GM19463 (cell line): ENCODE data around the gene LMX1B.

Source experiments
- ATAC-seq: cut with Tn5 transposase; IDR thresholded peaks from one replicate; pipeline ENCODE4 v1.9.1; 2021; ENCODE audit warnings: mild to moderate bottlenecking, moderate library complexity; ENCODE audit not compliant: unreplicated experiment

The LMX1B gene

DNA sequence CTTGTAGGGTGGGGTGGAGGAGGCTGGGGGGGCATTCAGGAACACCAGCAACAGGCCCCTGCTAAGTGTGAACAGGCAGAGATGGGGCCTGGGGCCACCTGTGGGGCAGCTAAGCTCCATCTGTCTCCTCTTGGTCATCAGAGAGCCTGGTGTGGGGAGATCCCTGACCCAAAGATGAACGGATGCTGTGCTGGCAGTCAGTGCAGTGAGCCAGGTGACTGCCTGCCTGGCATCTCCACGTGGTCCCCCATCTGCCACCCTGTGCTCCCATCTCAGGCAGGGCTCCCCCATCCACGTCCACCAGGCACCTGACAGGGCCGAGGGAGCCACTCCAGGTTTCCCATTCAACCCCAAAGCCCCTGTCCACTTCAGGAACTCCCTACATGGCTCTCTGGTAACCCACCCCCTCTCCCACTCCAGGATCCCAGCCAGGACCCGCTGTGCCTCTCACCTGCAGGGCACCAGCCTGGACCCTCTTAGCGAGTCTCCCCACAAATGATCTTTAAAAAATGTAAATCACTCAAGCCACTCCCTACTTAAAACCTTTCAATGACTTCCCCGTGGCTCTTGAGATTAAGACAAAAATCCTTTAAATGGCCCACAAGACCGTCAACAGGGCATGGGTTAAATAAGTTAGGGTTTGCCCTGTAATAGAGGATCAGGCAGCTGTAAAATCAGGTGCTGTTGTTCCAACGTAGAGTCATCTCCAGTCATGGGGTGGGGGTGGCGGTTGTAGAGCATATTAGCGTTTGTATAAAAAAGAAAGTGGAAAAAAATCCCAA, 60.8 kb downstream of the LMX1B start:
- no peak for ATAC-seq

GRCh38 chr9:126675147-126675467, 61.4 kb downstream of the LMX1B start:
- no peak for ATAC-seq

- ATAC-seq, result no peak
Observed at GRCh38 chr9:126676102-126676684, 62.5 kb downstream of the LMX1B start.

- no peak for ATAC-seq
Observed at GRCh38 chr9:126676685-126677143, 63.0 kb downstream of the LMX1B start.

- ATAC-seq, result no peak
Observed at GRCh38 chr9:126677188-126678084, 63.7 kb downstream of the LMX1B start.

DNA sequence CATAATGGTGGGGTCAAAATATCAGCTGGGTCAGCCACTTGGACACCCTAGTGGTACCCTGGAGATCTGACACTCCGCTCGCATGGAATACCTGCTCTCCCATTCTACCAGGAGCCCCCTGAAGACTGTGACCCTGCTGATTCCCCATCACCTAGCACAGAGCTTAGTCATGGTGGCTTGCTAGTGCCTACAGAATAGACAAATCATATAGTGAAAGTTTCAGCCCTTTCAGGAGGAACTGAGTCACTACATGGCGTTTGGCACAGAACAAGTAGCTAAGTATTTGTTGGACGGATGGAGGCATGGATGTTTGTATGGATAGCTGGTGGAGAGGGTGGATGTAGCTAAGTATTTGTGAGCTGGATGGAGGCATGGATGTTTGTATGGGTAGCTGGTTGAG, 65.3 kb downstream of the LMX1B start:
- ATAC-seq, result no peak

DNA sequence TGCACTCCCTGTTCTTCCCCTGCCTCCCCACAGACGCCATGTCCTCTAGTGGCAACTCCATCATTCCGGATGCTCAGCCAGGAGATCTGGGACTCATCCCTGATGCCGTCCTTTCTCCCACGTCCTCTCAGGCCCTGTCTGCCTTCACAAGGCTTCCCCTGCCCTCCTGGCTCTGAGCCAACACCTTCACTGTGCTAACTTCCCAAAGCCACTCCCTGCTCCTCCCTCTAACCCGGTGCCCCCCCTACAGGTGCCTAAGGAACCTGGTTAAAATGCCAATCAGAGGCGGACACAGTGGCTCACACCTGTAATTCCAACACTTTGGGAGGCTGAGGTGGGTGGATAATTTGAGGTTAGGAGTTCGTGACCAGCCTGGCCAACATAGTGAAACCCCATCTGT, 67.6 kb downstream of the LMX1B start:
- no peak for ATAC-seq

DNA sequence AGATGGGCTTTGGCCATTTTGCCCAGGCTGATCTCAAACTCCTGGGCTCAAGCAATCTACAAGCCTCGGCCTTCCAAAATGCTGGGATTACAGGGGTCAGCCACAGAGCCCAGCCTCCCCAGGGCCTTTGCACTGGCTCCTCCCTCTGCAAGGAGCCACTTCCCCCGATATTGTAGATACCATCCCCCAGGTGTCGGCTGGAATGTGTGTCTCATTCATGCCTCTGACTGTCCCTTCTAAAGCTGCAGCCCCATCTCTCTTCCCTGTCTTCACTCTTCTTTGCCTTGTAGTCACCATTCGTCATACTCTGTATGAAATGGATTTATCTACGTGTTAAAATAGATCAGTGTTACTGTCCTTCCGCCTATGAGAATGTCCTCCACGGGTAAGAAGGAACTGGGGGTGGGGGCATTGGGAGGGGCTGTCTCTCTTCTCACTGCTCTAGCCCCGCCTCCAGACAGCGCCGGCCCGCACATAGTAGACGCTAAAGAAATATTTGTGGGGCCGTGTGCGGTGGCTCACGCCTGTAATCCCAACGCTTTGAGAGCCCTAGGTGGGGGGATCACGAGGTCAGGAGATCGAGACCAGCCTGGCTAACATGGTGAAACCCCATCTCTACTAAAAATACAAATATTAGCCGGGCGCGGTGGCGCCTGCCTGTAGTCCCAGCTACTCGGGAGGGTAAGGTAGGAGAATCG, 68.5 kb downstream of the LMX1B start:
- no peak for ATAC-seq

DNA sequence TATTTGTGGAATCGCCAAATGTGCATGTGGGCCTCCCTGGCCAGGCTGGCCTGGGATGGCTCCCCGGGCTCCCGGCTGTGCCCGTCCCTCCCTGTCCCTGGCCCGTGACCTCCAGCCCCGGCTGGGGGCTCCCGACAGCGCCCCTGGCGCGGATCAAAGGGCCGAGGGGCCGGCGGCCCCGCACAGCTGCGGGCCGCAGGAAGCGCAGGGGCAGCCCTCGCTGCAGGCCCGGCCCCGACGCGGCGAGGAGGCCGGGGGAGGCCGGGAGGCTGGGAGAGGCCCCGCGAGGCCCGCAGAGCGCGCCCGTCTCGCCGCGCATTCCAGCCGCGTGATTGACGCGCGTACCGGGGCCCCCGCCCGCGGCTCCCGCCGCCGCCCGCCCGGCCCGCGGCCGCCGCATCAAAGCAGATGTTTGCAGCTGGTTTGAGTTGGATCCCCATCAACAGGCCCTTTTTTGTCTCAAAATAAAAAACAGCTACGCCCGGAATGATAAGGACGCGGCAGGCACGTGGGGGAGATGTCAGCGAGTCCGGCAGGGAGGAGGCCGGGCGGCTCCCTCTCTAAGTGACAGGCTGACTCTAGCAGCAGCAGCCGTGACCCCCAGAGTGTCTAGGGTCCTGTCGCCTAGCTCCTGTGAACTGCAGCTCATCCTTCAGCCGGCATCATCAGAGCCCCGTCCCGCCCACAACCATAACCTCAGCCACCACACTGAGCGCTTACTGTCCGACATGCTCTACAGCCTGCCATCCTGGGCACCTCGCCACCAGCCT, 69.4 kb downstream of the LMX1B start:
- ATAC-seq, result no peak

- no peak for ATAC-seq
Observed at GRCh38 chr9:126683698-126684044, 69.9 kb downstream of the LMX1B start.

- no peak for ATAC-seq
Observed at GRCh38 chr9:126684345-126684744, 70.6 kb downstream of the LMX1B start.

GRCh38 chr9:126684965-126685465, 71.3 kb downstream of the LMX1B start:
- ATAC-seq, result no peak

- ATAC-seq, result no peak
Observed at GRCh38 chr9:126687930-126688461, 74.3 kb downstream of the LMX1B start.

- no peak for ATAC-seq
Observed at GRCh38 chr9:126688617-126689016, 74.9 kb downstream of the LMX1B start.

DNA sequence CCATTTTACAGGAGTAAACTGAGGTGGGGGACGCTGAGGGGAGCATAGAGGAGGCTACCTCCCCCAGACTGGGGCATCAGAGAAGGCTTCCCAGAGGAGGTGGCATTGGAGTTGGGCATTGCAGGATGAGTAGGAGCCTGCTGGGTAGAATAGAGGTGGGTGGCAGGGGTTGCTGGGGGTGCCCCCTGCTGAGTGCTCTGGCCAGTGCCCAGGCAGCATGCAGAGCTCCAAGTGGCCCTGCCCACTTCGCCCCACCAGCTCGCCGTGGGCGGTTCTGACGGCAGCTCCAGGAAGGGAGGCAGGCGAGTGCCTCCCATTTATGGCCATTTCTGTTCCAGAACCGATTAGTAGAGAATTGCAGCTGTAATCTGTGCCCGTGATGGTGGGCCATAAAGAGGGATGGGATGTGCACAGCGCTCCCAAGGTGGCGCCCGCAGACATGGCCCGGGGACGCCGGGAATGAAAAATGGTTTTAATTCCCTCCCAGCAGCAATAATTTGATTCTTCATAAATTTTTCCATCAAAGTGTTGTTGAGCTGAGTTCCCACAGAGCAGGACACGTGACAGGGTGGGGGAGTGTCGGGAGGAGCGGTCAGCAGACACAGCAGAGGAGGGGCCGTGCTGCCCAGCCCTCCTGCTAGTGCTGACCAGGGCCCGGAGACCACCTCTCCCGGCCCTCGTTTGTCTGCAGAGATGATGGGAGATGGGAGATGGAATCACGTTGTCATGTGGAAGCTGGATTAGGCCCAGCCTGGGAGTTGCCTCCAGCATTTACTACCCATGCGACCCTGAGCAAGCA, 75.5 kb downstream of the LMX1B start:
- no peak for ATAC-seq

DNA sequence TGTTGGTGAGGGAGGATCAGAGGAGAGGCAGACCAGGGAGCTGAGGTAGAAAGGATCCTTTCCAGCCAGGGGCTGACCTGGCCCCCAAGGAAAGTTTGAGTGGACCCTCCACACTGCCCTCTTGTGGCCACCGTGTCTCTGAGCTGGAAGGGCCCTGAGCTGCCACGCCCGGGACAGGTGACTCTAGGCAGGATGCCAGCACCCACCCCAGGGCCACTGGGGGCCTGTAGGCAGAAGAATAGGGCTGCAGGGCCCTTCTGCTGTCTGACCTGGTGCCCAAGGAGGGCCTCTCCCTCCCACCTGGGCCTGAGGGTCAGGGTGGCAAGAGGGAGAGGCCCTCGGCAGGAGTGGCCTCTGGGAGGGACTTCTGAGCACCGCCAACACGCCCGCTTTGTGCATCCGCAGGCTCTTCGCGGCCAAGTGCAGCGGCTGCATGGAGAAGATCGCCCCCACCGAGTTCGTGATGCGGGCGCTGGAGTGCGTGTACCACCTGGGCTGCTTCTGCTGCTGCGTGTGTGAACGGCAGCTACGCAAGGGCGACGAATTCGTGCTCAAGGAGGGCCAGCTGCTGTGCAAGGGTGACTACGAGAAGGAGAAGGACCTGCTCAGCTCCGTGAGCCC, 76.8 kb downstream of the LMX1B start:
- no peak for ATAC-seq

DNA sequence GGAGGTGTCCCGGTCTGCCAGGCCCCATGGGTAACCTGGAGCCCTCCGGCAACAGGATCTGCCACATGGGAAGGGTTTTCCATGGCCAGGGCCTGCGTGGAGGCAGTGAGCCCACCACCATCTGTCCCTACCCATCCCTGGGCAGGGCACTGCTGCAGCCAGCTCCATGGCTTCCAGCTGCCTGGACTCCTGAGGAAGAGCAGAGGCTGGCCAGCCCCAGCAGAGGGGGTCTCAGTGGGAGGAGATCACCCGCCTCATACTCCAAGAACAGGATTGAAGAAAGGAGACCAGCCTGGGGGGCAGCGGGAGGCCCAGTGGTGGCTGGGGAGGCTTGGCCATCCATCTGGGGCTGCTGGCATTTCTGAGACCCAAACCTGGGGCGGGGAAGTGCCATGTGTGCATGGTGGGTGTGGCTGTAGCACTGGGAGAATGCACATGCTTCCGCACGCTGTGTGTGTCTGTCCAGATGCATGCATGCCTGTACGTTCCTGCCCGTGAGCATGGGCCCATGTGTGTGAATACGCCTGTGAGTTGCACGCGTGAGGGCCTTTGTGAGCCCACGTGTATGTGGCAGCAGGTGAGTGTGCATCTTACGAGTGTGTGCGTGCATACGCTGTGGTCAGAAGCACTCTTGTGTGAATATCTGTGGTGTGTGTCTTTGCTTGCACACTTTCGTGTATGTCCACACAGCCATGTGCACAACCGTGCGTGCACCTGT, 78.5 kb downstream of the LMX1B start:
- ATAC-seq, result no peak

GRCh38 chr9:126692759-126693427, 79.2 kb downstream of the LMX1B start:
- no peak for ATAC-seq
